Measurements from ENCODE around the gene WDR64.

DNA sequence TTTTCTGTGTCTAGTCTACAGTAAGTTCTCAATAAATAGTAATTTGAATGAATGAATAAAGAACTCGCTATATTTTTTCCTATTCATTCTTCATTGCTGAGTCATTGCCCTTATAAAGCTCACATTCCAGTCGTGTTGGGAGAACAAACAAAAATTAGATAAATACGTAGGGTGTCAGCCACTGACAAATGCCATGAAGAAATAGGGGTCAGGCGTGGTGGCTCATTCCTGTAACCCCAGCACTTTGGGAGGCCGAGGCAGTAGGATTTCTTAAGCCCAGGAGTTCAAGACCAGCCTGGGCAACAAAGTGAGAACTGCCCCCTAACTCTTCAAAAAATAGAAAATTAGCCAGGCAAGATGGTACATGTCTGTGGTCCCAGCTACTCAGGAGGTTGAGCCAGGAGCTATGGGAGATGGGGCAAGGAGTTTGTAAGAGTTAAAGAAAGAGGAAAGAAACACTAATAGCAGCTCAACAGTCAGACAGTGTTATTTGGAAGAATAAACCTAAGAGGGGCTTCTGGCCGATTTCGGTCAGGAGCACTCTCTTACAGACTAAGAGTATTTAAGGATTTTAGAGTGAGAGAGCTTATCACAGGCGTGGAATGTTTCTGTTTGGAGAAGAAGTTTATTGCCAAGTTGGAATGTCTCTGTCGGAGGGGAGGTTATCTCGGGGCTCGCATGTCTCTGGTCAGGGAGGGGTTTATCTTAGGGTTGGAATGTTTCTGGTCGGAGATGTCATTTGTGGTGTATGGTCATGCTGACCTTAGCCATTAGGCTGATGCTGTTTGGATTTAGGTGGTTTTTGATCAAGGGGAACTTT, 10.1 kb upstream of the WDR64 start:
- TF ChIP-seq POLR2A (IDR thresholded peaks at IDR 0.05): no peak
- TF ChIP-seq, protein P1, sequence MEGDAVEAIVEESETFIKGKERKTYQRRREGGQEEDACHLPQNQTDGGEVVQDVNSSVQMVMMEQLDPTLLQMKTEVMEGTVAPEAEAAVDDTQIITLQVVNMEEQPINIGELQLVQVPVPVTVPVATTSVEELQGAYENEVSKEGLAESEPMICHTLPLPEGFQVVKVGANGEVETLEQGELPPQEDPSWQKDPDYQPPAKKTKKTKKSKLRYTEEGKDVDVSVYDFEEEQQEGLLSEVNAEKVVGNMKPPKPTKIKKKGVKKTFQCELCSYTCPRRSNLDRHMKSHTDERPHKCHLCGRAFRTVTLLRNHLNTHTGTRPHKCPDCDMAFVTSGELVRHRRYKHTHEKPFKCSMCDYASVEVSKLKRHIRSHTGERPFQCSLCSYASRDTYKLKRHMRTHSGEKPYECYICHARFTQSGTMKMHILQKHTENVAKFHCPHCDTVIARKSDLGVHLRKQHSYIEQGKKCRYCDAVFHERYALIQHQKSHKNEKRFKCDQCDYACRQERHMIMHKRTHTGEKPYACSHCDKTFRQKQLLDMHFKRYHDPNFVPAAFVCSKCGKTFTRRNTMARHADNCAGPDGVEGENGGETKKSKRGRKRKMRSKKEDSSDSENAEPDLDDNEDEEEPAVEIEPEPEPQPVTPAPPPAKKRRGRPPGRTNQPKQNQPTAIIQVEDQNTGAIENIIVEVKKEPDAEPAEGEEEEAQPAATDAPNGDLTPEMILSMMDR (IDR thresholded peaks at IDR 0.05): no peak
